NOMO-1 treated with dmso at 0.1 percent for 144 hours (cell line): ENCODE data around the gene DTNB.

Source experiments
- DNase-seq: peaks from one replicate; lab custom pipeline; 2025; ENCODE audit not compliant: unreplicated experiment; lab: John Stamatoyannopoulos, UW

Gene DTNB

DNA sequence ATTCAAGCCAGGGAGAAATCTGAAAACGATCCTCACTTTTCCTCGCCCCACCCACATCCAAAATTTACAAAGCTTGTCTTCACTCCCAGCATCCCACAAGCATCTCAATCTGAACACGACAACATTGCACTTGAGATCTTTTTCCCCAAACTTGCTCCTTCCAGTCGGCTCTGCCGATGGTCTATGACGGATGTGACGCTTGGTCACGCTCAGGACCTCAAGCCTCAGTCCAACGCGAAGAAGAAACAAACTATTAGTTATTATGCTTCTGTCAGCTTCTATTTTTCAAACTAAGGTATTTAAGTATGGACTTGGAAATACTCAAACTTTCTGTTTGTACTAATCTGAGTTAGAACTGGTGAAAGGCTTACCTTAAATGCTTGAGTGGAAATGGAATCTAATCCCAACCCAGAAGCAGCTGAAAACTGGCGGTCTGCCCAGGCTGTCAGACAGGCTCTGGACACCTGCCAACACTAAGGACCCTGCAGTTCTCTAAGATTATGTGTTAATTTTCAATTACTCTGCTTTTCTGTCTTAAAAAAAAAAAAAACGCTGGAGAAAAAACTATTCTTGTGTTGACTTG, 199.5 kb downstream of the DTNB start:
- no peak for DNase-seq

DNA sequence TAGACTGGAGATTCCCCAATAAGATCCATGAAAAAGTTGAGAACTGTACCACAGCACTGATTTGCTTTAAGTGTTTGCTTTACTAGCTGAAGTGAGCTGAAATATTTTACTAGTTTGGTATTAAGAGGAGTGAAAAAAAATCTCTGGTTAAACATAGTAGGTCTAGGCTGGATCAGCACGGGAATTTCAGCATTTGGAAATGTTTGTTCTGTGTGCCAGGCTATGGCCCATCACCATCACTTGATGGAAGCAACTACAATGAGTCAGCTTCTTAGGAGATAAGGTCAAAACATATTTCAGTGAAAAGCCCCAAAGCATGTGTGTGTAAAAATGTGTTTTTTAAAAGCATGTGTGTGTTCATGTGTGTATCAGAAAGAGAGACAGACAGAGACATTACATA, 200.2 kb downstream of the DTNB start:
- DNase-seq: no peak

DNA sequence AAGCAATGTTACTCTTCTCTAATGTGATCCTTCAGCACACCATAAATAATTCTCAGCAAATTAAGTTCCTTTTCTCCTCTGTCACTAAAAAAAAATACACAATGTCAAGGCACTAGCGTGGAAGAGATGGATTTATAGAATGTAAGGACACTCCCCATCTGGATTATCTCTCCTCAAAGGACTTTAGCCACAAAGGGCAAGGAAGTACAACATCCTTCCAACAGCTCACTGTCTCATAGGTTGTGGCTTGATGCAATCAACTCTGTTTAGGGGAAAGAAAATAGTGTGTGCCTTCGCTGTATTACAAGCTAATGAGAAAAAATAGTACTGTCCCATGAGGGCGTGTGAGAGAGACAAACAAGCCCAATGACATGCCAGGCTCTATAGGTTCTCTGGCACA, 202.6 kb downstream of the DTNB start:
- no peak for DNase-seq

DNA sequence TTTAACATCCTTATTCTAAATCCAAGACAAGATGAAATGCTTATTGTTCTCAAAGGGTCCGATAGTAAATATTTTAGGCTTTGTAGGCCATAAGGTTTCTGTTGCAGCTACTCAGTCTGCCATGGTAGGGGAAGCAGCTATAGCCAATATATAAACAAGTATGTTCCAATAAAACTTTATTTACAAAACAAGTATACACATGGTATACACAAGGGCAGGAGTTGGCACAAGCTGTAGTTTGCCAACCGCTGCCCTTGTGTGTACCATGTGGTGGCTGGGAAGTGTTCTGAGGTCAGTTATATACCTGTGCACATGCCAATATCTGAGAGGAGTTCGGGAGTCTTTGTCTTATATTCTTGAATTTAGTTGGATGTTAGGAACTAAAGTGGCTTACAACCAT, 205.6 kb downstream of the DTNB start:
- DNase-seq: no peak

DNA sequence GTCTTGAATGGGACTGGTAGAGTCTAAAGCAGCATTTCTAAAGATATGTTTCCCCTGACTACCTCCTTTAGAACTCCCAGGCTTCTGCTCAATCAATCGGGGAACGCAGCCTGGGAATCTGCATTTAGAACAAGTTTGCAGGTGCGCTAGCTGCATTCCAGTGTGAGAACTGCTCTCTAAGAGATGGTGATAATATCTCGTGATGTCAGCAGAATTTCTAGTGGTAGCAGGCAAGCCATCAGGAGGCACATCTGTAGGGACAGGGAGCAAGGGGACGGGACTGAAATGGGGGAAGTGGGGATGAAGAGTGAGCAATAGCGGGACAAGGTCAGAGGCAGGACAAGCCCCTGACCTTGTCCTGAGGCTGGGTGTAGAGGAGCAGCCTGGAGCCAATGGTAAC, 211.4 kb downstream of the DTNB start:
- no peak for DNase-seq

DNA sequence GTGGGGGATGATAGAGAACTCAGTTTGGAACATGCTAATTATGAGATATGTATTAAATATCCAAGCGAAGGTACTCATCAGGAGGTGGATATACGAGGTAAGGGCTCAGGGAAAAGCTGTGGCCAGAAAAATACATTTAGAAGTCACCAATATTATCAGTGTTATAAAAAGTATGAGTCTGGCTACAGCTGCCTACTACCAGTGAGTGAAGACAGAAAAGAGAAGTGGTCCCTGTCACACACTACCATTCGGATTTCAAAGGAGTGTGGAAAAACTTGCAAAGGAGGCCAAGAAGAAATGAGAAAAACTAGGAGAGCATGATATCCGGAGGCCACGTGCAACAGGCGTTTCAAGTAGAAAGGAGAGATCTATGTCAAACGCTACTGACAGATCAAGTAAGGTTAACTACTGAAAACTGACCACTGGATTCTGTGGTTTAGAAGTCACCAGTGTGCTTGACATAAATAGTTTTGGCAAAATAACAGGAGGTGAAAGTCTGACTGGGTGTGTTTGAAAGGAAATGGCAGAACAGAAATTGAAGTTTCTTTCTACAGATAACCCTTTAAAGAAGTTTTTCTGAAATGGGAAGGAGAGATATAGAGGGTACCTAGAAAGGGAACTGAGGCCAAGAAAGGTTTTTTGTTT, 213.0 kb downstream of the DTNB start:
- DNase-seq: no peak

DNA sequence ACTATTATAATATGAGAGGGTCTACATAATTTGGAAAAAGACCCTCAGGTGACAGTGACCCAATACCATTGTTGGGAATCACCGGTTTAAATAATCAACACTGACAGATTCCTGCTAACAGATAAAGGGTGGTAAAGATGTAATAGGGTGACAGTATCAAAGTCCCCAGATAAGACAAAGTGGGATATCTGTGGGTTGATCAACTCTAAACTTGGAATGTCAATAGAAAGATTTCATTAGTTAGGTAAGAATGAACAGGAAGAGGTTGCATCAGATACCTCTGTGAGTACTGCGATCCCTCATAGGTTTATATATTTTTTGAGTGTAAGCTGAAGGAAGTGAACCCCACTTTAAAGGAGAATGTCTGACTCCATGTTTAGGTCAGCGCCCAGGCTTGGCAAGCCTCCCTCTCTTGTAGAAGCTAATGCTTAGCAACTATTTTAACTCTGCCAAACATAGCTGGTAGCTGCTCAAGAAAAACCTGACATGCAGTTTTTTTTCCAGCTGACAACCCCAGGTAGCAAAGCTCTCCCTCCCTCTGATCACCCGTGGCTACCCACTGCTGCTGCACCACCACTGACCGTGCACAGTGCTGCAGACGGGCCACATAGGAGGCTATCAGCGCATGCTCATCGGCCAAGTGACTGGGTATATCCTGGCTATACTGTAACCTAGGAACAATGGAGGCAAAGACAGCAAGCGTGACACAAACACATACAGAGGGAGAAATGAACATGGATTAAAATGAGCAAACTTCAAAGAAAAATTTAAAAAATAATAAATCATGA, 218.4 kb downstream of the DTNB start:
- DNase-seq: no peak

DNA sequence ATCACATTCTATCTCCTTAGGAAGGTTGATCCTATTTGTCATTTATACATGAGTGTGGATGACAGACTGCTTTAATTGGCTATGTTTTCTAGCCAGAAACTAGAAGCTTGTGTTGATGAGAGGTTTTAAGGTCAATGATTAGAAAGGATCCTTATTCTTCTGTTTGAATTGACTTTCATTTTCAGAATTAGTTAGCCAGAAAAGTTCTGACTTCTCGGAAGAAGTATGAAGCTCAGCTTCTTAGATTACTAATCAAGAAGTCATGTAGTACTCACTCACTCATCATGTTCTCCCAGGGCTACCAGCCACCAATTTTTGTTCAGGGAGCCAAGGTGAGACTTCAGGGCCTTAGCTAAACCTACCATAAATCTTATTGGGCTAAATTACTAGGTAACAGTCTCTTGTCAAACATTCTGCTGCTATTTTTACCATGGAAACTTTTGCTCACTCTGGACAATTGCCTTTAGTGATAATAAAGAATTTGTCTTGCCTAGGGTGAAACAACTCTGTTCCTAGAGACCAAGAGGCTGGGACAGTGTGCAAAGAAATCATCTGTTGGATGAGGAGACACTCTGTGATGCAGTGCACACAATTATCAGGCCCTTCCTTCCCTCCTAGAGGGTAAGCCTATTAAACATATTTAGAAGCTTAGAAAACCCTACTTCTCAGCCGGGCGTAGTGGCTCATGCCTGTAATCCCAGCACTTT, 220.0 kb downstream of the DTNB start:
- no peak for DNase-seq

DNA sequence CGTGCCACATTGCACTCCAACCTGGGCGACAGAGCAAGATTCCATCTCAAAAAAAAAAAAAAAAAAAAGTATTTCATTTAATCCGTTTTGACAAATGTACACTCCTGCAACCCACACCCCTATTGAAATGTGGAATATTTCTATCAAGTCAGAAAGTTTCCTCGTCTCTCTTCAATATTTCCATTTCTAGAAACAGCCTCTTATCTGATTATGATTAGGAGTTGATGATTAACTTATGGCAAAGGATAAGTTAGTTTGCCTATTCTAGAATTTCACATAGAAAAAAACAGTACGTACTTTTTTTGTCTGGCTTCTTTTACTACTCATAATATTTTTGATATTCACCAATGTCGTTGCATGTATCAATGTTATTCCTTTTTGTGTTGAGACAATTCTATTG, 224.6 kb downstream of the DTNB start:
- DNase-seq: no peak

DNA sequence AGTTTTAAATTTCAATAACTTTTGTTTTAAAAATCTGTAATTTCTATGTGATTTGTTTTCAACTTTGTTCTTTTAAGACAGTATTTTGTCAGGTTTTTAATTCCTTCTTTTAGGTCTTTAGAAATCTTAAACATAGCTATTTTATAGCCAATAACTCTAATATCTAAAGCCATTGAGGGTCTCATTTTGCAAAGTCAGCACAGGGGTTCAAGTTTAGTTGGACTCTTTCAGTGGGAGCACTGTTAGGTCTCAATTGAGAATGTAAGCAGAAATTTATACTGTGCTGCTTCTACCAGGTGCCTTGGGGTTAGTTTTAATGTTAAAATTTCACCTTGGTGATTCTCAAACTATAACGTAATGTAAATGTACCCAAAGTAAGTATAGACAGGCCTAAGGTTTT, 226.4 kb downstream of the DTNB start:
- no peak for DNase-seq

DNA sequence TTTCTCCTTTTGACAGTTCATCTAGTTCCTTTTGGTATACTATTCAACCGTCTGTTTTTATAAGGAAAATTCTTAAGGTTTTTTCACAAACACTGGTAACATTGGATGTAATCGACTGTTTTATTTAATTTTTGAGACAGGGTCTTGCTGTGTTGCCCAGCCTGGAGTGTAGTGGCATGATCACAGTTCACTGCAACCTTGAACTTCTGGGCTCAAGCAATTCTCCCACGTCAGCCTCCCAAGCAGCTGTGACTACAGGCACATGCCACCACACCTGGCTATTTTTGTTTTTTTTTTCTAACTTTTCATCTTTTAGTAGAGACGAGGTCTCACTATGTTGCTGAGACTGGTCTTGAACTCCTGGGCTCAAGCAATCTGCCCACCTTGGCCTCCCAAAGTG, 227.3 kb downstream of the DTNB start:
- DNase-seq: no peak

DNA sequence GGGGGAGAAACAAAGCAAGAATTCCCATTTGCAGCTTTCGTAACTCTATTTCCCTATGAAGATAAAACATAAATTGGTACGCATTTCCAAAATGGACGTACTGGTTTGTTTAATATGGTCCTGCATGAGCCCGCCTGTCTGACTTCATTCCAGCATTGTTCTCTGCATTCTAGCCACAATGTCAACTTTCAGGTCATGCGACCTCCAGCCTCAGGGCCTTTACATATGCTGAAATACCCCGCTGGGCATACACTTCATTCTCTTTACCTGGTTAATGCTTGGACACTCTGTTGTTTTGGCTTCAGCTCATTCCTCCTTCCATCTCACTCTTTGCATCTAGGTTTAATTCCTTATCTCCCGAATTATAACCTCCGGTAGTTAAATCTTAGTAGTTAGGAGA, 227.9 kb downstream of the DTNB start:
- DNase-seq: no peak

DNA sequence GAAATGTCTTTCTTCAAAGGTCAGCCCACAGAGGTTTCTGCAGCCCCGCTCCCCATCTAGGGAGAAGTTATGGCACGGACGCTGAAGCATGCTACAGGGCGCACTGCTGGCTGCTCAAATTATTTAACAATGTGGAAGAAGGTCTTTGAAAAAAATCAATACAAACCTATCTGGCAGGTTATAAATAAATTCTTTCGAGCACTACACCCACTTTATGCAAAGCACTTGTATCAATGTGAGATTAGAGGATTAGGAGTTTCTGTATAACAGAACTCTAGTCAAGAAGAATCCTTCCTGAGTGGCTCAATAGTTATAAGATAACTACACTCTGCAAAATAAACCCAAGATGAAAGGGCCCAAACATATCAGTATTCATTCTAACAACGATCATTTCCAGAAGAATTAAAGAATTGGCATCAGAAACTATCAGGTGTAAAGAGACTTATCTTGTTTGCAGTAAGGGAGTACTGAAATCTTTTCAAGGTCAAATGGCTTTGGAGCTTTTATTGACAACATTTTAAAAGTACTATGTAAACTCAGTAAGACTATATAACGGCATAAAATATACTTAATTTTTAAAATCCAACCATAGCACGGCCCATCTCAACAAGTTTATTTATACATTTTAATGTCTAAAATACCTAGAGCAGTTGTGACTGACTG, 228.6 kb downstream of the DTNB start:
- DNase-seq: no peak

DNA sequence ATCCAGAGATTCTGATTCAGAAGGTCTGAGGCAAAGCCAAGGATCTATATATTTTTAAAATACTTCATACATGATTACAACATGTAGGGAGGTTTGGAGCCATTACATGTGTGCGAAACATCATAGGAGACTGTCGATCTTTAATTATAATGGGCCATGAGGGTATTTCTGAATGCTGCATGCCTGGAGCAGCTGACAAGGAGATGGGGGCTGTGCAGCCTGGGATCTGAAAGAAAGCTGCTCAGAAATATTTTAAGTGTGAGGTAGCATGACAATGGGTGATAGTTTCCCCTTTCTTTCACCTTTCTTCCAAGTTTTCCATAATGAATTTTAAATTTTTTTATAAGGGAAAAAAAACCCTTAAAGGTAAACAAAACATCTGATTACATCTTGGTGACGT, 229.6 kb downstream of the DTNB start:
- DNase-seq: no peak

DNA sequence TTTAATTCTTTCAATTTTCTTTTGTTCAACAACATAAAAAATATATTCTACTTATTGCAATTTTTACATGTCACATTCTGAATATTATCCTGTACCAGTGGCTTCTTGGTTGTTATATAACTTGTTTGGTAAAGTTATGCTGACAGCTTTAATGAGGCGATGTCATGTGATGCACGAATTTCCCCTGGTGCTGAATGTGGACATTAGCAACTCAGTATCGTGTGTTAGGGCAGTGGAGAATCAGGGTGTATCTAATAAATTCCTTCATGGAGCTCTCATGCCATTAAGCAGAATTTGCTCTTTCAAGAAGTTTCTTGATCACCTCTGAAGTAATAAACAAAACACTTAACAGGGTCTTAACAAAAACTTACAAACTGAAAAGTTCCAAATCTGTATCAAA, 232.0 kb downstream of the DTNB start:
- DNase-seq: no peak

DNA sequence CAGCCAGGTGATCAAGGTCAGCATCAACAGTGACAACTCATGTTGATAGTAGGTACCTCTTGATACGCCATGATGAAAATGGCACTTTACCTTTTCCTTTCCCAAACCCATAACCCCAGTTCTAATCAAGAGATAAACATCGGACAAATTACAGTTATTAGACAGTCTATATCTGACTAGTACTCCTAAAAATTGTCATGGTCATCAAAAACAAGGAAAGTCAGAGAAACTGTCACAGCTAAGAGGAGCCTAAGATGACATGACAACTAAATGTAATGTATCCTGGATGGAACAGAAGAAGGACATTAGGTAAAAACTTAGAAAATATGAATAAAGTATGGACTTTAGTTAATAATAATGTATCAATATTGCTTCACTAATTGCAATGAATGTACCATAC, 234.6 kb downstream of the DTNB start:
- no peak for DNase-seq

DNA sequence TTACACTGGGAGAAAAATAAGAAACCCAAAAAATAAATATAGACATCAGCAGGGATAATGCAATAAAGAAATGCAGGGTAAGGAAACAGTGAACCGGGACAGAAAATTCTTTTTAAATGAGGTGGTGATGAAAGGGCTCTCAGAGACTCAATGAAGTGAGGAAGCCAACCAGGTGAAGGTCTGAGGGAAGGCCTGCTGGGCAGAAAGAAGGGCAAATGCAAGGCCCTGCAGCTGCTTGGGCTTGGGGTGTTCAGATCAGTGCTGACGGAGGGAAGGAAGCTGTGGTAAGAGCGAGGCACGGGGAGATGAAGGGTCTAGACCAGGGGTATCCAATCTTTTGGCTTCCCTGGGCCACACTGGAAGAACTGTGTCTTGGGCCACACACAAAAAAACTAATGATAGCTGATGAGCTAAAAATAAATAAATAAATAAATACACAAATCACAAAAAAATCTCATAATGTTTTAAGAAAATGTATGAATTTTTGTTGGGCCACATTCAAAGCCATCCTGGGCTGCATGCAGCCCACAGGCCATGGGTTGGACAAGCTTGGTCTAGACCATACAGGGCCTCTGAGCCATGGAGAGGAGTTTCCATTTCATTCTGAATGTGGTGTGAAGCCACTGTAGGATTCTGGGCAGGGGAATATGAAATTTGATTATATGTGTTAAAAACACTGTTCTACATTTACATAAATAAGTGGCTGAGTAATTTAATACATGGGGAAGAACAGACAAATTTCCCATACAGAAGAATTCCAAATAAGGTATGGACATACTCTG, 235.3 kb downstream of the DTNB start:
- no peak for DNase-seq

DNA sequence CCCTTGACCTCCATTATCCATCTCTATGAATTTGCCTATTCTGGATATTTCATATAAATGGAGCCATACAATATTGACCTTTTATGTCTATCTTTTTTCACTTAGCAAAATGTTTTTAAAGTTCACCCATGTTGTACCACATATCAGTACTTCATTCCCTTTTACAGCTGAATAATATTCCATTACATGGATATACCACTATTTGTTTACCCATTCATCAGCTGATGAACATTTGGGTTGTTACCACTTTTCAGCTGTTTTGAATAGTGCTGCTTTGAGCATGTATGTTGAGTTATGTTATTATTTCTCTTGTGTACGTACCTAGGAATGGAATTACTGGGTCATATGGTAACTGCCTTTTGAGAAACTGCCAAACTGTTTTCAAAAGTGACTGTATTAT, 238.0 kb downstream of the DTNB start:
- DNase-seq: no peak

DNA sequence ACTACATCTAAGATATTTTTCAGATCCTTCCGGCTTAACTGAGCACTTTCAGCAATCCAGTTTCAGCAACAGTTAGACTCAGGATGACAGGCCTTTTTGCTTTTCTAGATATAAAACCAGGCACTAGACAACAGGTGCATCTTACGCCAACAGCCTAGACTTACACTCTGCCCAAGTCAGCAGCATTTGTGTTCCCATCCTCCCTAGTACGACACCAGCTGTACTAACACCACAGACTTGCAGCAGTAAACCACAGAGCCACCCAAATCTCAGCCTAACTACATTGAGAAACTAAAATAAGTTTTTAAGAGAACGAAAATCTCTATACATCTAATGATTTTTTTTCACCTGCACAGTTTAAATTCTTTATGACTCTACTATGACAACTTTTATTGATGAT, 241.8 kb downstream of the DTNB start:
- DNase-seq: no peak

DNA sequence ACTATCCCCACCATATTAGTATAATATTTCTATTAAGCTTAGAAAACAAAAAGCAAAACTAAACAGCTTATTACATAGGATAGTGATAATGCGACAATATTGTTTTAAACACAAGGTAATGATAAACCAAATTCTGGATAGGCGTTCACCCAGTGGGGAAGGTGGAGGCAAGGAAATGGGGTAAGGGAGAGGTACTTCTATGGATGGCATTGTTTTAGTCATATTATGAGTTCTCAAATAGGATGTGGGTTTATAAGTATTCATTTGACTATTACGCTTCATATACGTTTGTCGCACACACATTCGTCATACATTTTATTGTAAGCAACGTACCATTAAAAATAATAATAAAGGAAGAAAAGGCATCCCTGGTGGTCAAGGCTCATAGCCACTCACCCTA, 242.8 kb downstream of the DTNB start:
- DNase-seq: no peak

DNA sequence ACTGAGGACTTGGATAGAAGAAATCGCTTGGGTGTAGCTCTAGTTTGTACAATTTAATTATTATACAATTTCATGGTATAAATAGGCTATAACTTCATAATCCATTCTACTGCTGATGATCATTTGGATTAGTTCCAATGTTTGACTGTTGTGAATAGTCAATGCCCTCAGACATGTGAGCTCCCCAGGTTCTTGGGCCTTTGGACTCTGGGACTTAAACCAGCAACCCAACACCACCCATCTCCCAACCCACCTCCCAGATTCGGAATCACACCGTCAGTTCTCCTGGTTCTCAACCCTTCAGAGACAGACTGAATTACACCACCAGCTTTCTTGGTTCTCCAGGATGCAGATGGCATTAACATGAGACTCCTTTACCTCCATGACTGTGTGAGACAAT, 247.1 kb downstream of the DTNB start:
- DNase-seq: no peak
